ENCODE data around the gene CARMIL3.
A peak's percentile ranks its signal among the peaks of the same experiment; 100 is the strongest.
"Not testable (repeated sequence)": the region's sequence is repeated elsewhere in the genome, so short reads cannot be mapped to it uniquely, and the experiment has no call there.

Gene CARMIL3

GRCh38 chr14:24096545-24097181, 44.9 kb downstream of the CARMIL3 start:
- DNase-seq = no peak

- DNase-seq = no peak
Observed at GRCh38 chr14:24098229-24098926, 46.6 kb downstream of the CARMIL3 start.

GRCh38 chr14:24098927-24099813, 47.4 kb downstream of the CARMIL3 start:
- peak; percentile 52 for DNase-seq

- no peak for DNase-seq
Observed at GRCh38 chr14:24100197-24100981, 48.6 kb downstream of the CARMIL3 start.

GRCh38 chr14:24100982-24101494, 49.2 kb downstream of the CARMIL3 start:
- no peak for DNase-seq

- no peak for DNase-seq
Observed at GRCh38 chr14:24102357-24103048, 50.7 kb downstream of the CARMIL3 start.

GRCh38 chr14:24103451-24103850, 51.6 kb downstream of the CARMIL3 start:
- DNase-seq = no peak

- DNase-seq = not testable (repeated sequence)
Observed at GRCh38 chr14:24105609-24106239, 53.9 kb downstream of the CARMIL3 start.

- DNase-seq = no peak
Observed at GRCh38 chr14:24106672-24107271, 55.0 kb downstream of the CARMIL3 start.

GRCh38 chr14:24108336-24108874, 56.6 kb downstream of the CARMIL3 start:
- DNase-seq = no peak

GRCh38 chr14:24110060-24110459, 58.3 kb downstream of the CARMIL3 start:
- DNase-seq = no peak

GRCh38 chr14:24110523-24110922, 58.7 kb downstream of the CARMIL3 start:
- no peak for DNase-seq

- no peak for DNase-seq
Observed at GRCh38 chr14:24113379-24113800, 61.6 kb downstream of the CARMIL3 start.

GRCh38 chr14:24113801-24114531, 62.2 kb downstream of the CARMIL3 start:
- peak; percentile 72 for DNase-seq

GRCh38 chr14:24114532-24115421, 63.0 kb downstream of the CARMIL3 start, which contains the start of the genes DCAF11 and NRL:
TSS of gene DCAF11 (plus strand) at chr14:24114777. CDS start at chr14:24115595, 818 bp downstream.
TSS of gene NRL (minus strand) at chr14:24114949. CDS start at chr14:24082848, 32,101 bp downstream.
- DNase-seq = peak; percentile 100

GRCh38 chr14:24115422-24116127, 63.8 kb downstream of the CARMIL3 start:
- DNase-seq = no peak

GRCh38 chr14:24116128-24116814, 64.5 kb downstream of the CARMIL3 start:
- no peak for DNase-seq
